ENCODE results near the gene HMBS.
"Not testable (repeated sequence)": the region's sequence is repeated elsewhere in the genome, so short reads cannot be mapped to it uniquely, and the experiment has no call there.

The HMBS gene

DNA sequence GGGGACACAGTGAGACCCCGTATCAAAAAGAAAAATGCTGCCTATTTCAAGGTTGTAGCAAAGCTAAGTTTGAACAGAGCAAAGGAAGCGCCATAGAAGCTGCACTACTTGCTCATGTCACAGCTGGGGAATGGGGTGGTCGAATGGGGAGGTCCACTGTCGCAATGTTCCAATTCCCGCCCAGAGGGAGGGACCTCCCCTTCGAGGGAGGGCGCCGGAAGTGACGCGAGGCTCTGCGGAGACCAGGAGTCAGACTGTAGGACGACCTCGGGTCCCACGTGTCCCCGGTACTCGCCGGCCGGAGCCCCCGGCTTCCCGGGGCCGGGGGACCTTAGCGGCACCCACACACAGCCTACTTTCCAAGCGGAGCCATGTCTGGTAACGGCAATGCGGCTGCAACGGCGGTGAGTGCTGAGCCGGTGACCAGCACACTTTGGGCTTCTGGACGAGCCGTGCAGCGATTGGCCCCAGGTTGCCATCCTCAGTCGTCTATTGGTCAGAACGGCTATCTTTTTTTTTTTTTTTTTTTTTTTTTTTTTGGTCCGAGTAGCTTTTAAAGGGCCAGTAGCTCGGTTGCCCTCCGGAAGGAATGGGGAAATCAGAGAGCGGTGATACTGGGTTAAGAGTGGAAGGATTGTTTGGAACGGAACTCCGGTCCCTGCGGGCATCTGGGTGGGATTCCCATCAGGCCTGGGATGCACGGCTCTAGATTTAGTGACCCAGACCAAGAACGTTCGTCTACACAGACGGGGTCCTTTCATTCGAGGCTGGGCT lies at the start of gene HMBS (continued):
- TF ChIP-seq ZBTB10 (tag by site-specific recombination; IDR thresholded peaks at IDR 0.05): peak; percentile 78

DNA sequence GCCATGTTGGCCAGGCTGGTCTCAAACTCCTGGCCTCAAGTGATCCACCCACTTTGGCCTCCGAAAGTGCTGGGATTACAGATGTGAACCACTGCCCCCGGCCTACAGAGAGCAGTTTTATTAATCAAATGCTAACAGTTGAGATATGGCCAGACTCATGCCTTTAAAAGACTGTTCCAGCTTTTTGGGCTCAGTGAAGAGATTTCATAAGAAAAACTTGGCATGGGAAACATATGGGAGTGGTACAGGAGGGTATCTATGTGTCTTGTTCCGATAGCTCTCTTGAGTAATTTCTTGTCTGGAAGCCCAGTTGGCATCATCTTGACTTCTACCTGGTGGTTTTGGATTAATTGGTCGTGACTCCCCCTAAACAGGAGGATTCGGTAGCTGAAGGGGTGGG lies 45.8 kb upstream of the HMBS start:
- Histone ChIP-seq H3K27ac (ENCODE audit: extremely low read depth, low read depth, low read length) (no peak overlapping the region), H3K4me1 (ENCODE audit: control insufficient read depth, insufficient read depth, low read length) (no peaks in the 10 kb centered on the region), H3K4me3 (ENCODE audit: low read depth, low read length) (no peak overlapping the region), H3K9me3 (ENCODE audit: control insufficient read depth, insufficient read depth, low read depth, low read length) (no peaks in the 10 kb centered on the region), H3K36me3 (ENCODE audit: control insufficient read depth in 2 of 2, insufficient read depth in 1 of 2, low read length in 2 of 2) (no peaks in the 10 kb centered on the region)
- TF ChIP-seq ZNF169 (tag by site-specific recombination; IDR thresholded peaks at IDR 0.05): no peak
- no peak for TF ChIP-seq GLI2 (tag by site-specific recombination; IDR thresholded peaks at IDR 0.05; ENCODE audit: borderline replicate concordance, low read depth)
- TF ChIP-seq ZNF366 (tag by site-specific recombination; conservative IDR thresholded peaks at IDR 0.05): no peak
- TF ChIP-seq ZNF114 (tag by site-specific recombination; IDR thresholded peaks at IDR 0.05): no peak
- no peak for TF ChIP-seq ZSCAN5A (tag by site-specific recombination; IDR thresholded peaks at IDR 0.05)
- POLR2A ChIA-PET: no interaction called here
- CTCF ChIA-PET: interaction anchor here (0.6 kb wide), 1 partner anchor 300 kb away, joined by 3 read pairs; no protein-coding TSS in a partner anchor

GRCh38 chr11:119039471-119039870 lies 45.2 kb upstream of the HMBS start:
- H3K4me3 ChIP-seq (ENCODE audit: low read depth, low read length); POLR2A ChIA-PET: not testable (repeated sequence)
- CTCF ChIA-PET: interaction anchor here (0.6 to 0.7 kb wide), 2 partner anchors 85 to 299 kb away, joined by 3 read pairs; no protein-coding TSS in a partner anchor

DNA sequence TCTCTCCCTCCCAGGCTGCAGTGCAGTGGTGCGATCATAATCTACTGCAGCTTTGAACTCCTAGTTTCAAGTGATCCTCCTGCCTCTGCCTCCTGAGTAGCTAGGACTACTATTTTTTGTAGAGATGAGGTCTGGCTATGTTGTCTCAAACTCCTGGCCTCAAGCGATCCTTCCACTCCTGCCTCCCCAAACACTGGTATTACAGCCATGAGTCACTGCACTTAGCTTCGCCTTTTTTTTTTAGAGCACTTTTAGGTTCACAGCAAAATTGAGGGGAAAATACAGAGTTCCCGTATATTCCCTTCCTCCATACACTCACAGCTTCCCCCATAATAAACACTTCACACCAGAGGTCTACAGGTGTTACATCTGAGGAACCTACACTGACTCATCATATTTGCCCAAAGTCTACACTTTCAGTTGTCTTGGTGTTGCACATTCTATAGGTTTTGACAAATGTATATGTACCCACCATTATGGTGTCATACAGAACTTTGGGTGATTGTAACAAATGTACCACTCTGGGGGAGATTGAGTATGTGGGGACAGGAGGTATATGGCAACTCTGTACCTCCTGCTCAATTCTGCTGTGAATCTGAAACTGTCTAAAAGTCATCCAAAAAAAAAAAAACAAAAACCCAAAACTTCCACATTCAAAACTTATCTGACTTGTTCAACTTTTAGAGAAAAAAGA lies 42.7 kb upstream of the HMBS start:
- CTCF ChIA-PET: interaction anchor here (1.5 to 1.6 kb wide), 2 partner anchors 10 to 13 kb away, joined by 4 to 6 read pairs; no protein-coding TSS in a partner anchor
- Histone ChIP-seq H3K4me1 (ENCODE audit: control insufficient read depth, insufficient read depth, low read length) (no peaks in the 10 kb centered on the region), H3K36me3 (ENCODE audit: control insufficient read depth in 2 of 2, insufficient read depth in 1 of 2, low read length in 2 of 2) (peaks cover 0 to 26% of the 10 kb centered on the region in 2 experiments; a peak in 2 of 3 replicates), H3K27ac (ENCODE audit: extremely low read depth, low read depth, low read length) (no peak overlapping the region), H3K9me3 (ENCODE audit: control insufficient read depth, insufficient read depth, low read depth, low read length) (no peaks in the 10 kb centered on the region), H3K4me3 (ENCODE audit: low read depth, low read length) (no peak overlapping the region)
- TF ChIP-seq SCRT1 (tag by site-specific recombination; IDR thresholded peaks at IDR 0.05; ENCODE audit: borderline replicate concordance) (peak; percentile 56; the same call in 1 of the 2 replicates), SCRT2 (tag by site-specific recombination; IDR thresholded peaks at IDR 0.05) (peak; percentile 61), FEZF1 (tag by site-specific recombination; IDR thresholded peaks at IDR 0.05) (no peak)
- POLR2A ChIA-PET: interaction anchor here (0.7 to 0.9 kb wide), 2 partner anchors 14 to 108 kb away, joined by 3 read pairs; no protein-coding TSS in a partner anchor

More at GRCh38 chr11:119039471-119039870, 45.2 kb upstream of the HMBS start:
- not testable (repeated sequence) for H3K9me3 ChIP-seq (ENCODE audit: control insufficient read depth, insufficient read depth, low read depth, low read length); H3K4me1 ChIP-seq (ENCODE audit: control insufficient read depth, insufficient read depth, low read length); H3K27ac ChIP-seq (ENCODE audit: extremely low read depth, low read depth, low read length); H3K36me3 ChIP-seq (ENCODE audit: control insufficient read depth in 2 of 2, insufficient read depth in 1 of 2, low read length in 2 of 2)

GRCh38 chr11:119042927-119043326 lies 41.8 kb upstream of the HMBS start:
- ChIA-PET CTCF (interaction anchor here (1.5 to 1.6 kb wide), 2 partner anchors 11 to 13 kb away, joined by 4 to 6 read pairs; no protein-coding TSS in a partner anchor), POLR2A (interaction anchor here (1.1 to 1.5 kb wide), 3 partner anchors 13 to 42 kb away, joined by 3 to 7 read pairs (median 3); partner anchors contain the start of genes HMBS and VPS11)
- H3K4me3 ChIP-seq (ENCODE audit: low read depth, low read length): no peak overlapping the region
- H3K9me3 ChIP-seq (ENCODE audit: control insufficient read depth, insufficient read depth, low read depth, low read length): no peaks in the 10 kb centered on the region
- peaks cover 0 to 36% of the 10 kb centered on the region in 2 experiments; a peak in 2 of 3 replicates for H3K36me3 ChIP-seq (ENCODE audit: control insufficient read depth in 2 of 2, insufficient read depth in 1 of 2, low read length in 2 of 2)
- H3K4me1 ChIP-seq (ENCODE audit: control insufficient read depth, insufficient read depth, low read length): no peaks in the 10 kb centered on the region
- no peak overlapping the region for H3K27ac ChIP-seq (ENCODE audit: extremely low read depth, low read depth, low read length)
- TF ChIP-seq ZNF292 (tag by site-specific recombination; IDR thresholded peaks at IDR 0.05; ENCODE audit: borderline replicate concordance, low read depth): no peak
- TF ChIP-seq ZNF626 (tag by site-specific recombination; IDR thresholded peaks at IDR 0.05): no peak
- TF ChIP-seq ZNF146 (tag by site-specific recombination; IDR thresholded peaks at IDR 0.05): no peak
- no peak for TF ChIP-seq ZNF792 (tag by site-specific recombination; IDR thresholded peaks at IDR 0.05)
- TF ChIP-seq ZNF837 (tag by site-specific recombination; IDR thresholded peaks at IDR 0.05): no peak
- TF ChIP-seq PRDM6 (tag by site-specific recombination; IDR thresholded peaks at IDR 0.05): no peak
- no peak for TF ChIP-seq ZNF174 (tag by site-specific recombination; IDR thresholded peaks at IDR 0.05)

Measured in HEK293 (cell line).